ENCODE data around the gene OSBPL8. TPM values are rescaled to one million over a fixed set of nuclear protein-coding genes. Genes with fewer than 3 reads are reported as not detected.

The OSBPL8 gene
- total and polyA plus RNA-seq, 2 of the 8 experiments (the other 6 are each of a cell fraction or from before 2014, with no cell fraction given): 10.9 to 81.1 TPM

DNA sequence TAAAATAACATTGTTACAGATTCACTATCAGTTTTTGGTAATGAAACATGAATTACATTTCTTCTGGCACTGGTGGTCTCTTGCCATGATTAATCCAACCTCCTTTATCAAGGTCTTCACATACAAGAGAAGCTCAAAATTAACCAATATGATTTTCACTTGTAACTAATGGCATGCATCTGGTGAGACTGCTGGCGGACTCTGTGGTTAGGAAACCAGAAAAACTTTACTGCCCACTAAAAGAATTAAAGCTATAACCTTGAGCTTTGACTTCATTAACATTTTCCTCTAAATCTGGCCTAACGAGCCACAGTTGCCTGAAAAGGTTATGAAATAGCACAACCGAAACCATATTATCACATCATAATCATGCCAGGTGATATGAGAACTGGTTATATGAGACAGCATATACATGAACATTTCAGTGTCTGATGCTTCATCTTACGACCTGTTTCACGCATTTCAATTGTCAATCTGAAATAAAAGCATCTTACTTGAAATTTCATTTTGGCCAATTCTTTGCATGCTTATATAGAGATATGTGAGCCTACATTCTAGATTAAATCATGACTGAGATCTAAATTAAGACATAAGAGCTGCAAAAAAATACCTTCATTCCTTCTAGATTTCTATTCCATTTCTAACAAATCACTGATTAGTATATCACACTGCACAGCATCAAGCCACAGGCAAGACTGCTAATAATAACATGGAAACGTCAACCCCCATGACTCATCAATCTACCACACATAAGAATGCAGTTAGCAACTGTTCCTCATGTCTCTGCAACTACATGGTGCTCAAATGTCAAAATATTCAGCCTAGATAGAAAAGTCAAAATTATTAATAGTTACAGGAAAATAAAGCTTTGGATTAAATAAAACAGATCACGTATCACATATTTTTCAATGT lies 89.3 kb downstream of the OSBPL8 start:
- Histone ChIP-seq H3K27ac (ENCODE audit: low read depth, low read length) (no peak overlapping the region), H2AK5ac (ENCODE audit: low read depth, low read length) (no peak overlapping the region), H3K18ac (ENCODE audit: extremely low read depth, low read length) (no peak overlapping the region), H3K4me3 (ENCODE audit: extremely low read depth in 1 of 4, insufficient read depth in 2 of 4, low read depth in 3 of 4, low read length in 4 of 4) (no peak overlapping the region), H3K4me2 (ENCODE audit: insufficient read depth in 1 of 2, low read depth in 2 of 2, low read length in 2 of 2) (no peak overlapping the region), H2BK20ac (ENCODE audit: low read length) (no peak overlapping the region), H3K4ac (replicated peaks; ENCODE audit: insufficient read length, low read depth, low read length) (no peak overlapping the region), H3K56ac (replicated peaks; ENCODE audit: insufficient read length, low read depth, low read length) (no peak overlapping the region), H2BK5ac (ENCODE audit: low read depth, low read length) (no peak overlapping the region), H4K91ac (replicated peaks; ENCODE audit: insufficient read length, low read length) (no peak overlapping the region), H3K36me3 (ENCODE audit: control insufficient read depth in 2 of 4, insufficient read depth in 4 of 4, low read length in 3 of 4) (no peaks in the 10 kb centered on the region), H4K8ac (ENCODE audit: extremely low read depth, insufficient read depth, low read length) (no peak overlapping the region), H3K14ac (ENCODE audit: insufficient read length) (no peak overlapping the region), H2BK12ac (ENCODE audit: low read depth, low read length) (no peak overlapping the region), H2AFZ (ENCODE audit: low read length) (no peak overlapping the region), H2BK15ac (ENCODE audit: low read length) (no peak overlapping the region), H3K23me2 (ENCODE audit: low read depth, low read length) (no peaks in the 10 kb centered on the region), H4K20me1 (replicated peaks in 1 of 2; ENCODE audit: control insufficient read depth in 1 of 2, insufficient read depth in 2 of 2, low read length in 2 of 2) (no peaks in the 10 kb centered on the region), H4K5ac (ENCODE audit: insufficient read length, low read depth, low read length) (no peak overlapping the region), H3K4me1 (replicated peaks in 1 of 4; ENCODE audit: control insufficient read depth in 3 of 4, insufficient read depth in 4 of 4, low read length in 3 of 4) (peaks cover 0 to 6% (median 0%) of the 10 kb centered on the region in 4 experiments; a peak in 1 of 7 replicates), H3K79me1 (ENCODE audit: low read depth, low read length) (no peaks in the 10 kb centered on the region; the same call in none of the 2 replicates), H3K9ac (replicated peaks in 1 of 4; ENCODE audit: extremely low read depth in 1 of 4, low read depth in 3 of 4, low read length in 3 of 4) (no peak overlapping the region), H3K27me3 (replicated peaks in 1 of 4; ENCODE audit: control insufficient read depth in 3 of 4, extremely low read depth in 1 of 4, insufficient read depth in 3 of 4, low read length in 3 of 4) (no peaks in the 10 kb centered on the region), H2BK120ac (replicated peaks; ENCODE audit: low read depth, low read length) (no peak overlapping the region), H3K79me2 (ENCODE audit: control insufficient read depth in 1 of 2, insufficient read depth in 2 of 2, low read length in 2 of 2) (peaks cover 0 to 29% of the 10 kb centered on the region in 2 experiments; a peak in 1 of 4 replicates), H3K9me3 (ENCODE audit: insufficient read depth in 2 of 2, low read depth in 1 of 2, low read length in 1 of 2) (no peaks in the 10 kb centered on the region), H3K23ac (ENCODE audit: insufficient read length) (no peak overlapping the region)
- ChIA-PET POLR2A (ENCODE audit: partially characterized antibody) (no interaction called here), CTCF (ENCODE audit: partially characterized antibody) (interaction anchor here (1.0 kb wide), 1 partner anchor 116 kb away, joined by 3 read pairs; no protein-coding TSS in a partner anchor)
- 88% methylated on average over 7 of the region's 7 CpGs; no CpG with 5 or more reads in 1 of the 2 experiments for WGBS, 2 experiments (ENCODE audit: extremely low coverage in 1 of 2, insufficient coverage in 1 of 2, insufficient read length in 1 of 2, insufficient replicate concordance in 2 of 2, low coverage in 1 of 2, low lambda C conversion rate in 2 of 2, missing lambda C conversion rate in 1 of 2)
- no peak for FAIRE-seq
- no peak for DNase-seq (ENCODE audit: low read depth in 1 of 2, low spot score in 2 of 2)
- no peak for TF ChIP-seq CTBP2 (IDR thresholded peaks at IDR 0.05; ENCODE audit: borderline replicate concordance, insufficient read depth, insufficient read length, low read length)
- TF ChIP-seq JUN (IDR thresholded peaks at IDR 0.05; ENCODE audit: low read depth, low read length): no peak
- TF ChIP-seq TCF12 (IDR thresholded peaks at IDR 0.05; ENCODE audit: low read depth, low read length): no peak
- TF ChIP-seq KDM4A (IDR thresholded peaks at IDR 0.05; ENCODE audit: low read depth, low read length, severe bottlenecking): no peak

All from H1 (cell line).